CD4-positive, alpha-beta T cell treated with Interleukin-15 for 1 hour (primary cell): Measurements from ENCODE around the gene UNC5A.
A peak's percentile ranks its signal among the peaks of the same experiment; 100 is the strongest.

Experiments used
- DNase-seq: peaks from one replicate; pipeline ENCODE4 v3.0.0-alpha.2; 2020

UNC5A gene

GRCh38 chr5:176822041-176822792 is 11.9 kb downstream of the UNC5A start:
- DNase-seq, result no peak

DNA sequence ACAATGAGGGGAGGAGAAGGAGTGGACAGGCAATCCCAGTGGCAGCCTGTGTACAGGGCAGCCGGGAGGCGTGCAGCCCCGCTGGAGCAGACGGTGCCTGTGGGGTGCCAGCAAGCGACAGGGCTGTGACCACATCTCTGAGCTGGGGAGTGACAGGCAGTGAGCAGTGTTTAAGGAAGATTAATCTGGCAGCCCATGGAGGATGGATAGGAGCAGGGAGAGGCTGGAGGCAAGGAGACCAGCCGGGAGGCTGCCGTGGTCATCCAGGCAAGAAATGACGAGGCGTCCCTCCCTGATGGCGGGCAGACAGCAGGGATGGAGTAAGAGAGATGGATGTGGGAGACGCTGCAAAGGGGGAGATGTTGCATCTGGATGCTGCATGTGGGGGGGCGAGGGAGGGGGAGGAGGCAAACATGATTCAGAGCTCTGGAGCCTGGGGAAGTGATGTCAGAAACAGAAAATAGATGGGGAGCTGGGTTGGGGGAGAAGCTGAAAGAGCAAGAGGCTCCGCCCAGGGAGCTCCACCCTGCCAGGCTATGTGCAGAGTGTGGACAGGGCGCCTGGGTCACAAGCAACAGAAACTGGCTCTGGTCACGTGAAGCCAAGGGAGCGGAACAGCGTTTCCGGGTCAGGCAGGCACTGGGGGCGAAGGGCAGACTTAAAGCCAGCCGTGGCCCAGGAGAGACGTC is 12.6 kb downstream of the UNC5A start:
- no peak for DNase-seq

GRCh38 chr5:176823869-176824412 is 13.6 kb downstream of the UNC5A start:
- DNase-seq, result no peak

- no peak for DNase-seq
These were observed 14.2 kb downstream of the UNC5A start for GRCh38 chr5:176824604-176825003.

DNA sequence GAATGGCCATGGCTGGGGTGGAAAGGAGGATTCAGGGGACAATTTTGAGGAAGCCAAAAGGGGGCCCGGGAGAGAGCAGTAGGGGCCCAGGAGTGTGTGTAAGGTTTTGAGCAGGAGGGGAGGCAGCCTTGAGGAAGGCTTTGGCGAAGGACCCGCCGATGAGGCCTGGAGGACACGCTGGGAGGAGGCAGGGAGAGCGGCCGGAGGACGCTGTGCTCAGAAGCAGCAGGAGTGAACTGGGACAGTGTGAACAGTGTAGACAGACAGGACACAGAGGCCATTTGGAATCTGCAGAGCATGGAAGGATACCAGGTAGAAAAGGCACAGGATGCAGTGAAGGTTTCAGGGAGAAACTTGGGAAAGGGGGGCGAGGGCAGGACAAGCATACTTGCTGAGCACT is 14.9 kb downstream of the UNC5A start:
- no peak for DNase-seq

DNA sequence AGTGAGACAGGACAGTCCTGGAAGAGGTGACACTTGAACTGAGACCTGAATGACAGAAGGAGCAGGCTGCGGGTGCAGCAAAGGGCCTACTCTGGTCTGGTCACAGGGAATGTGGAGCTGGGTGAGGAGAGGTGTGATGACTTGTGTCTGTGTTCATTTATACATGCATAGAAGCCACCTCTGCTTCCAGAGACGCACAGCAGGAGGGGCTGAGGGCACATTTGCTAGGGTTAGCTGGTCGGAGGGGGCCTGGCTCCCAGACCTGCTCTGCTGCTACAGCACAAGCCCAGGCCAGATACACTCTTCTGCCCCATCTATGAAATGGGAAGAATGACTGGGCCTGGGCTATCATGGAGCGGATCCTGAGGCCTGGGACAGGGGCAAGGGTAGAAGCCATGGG is 15.6 kb downstream of the UNC5A start:
- no peak for DNase-seq

GRCh38 chr5:176827736-176828414 is 17.5 kb downstream of the UNC5A start:
- DNase-seq, result no peak

DNA sequence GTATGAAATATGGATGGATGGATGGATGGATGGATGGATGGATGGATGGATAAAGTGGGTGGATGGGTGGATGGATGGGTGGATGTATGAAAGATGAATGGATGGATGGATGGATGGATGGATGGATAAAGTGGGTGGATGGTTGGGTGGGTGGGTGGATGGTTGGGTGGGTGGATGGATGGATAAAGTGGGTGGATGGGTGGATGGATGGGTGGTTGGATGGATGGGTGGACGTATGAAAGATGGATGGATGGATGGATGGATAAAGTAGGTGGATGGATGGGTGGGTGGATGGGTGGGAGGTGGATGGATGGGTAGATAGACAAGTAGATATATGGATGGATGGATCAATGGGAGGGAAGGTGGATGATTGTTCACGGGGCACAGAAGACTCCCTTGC is 19.0 kb downstream of the UNC5A start:
- DNase-seq, result no peak

DNA sequence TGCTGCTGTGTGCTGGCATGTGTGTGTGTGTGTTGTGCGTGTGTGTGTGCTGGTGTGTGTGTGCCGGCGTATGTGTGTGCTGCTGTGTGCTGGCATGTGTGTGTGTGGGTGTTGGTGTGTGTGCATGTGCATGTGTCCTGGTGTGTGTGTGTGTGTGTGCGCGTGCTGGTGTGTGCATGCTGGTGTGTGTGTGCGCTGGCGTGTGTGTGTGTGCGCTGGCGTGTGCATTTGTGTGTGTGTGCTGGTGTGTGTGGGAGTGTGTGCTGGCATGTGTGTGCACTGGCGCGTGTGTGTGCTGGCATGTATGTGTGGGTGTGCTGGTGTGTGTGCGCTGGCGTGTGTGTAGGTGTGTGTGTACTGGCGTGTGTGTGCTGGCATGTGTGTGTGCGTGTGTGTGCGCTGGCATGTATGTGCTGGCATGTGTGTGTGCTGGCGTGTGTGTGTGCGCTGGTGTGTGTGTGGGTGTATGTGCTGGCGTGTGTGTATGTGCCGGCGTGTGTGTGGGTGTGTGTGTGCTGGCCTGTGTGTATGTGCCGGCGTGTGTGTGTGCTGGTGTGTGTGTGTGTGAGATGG is 20.1 kb downstream of the UNC5A start:
- DNase-seq, result no peak

DNA sequence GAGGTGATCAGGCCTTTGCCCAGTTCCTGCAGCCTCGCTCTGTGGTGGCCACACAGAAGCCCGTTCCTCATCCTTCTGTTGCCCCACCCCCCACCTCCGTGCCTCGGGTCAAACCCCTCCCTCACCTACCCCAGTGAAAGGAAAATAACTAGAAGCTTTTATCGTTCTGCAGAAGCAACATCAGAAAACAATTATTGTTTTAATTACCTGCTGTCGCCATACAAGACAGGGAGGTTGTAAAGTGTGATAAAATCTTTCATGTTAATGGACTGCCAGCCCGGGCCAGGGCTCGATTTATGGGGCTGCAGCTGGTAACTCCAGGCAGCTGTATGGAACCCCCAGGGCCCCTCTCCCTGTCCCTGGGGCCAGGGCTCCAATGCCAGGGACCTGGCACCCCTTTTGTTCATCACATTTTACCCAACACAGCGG is 20.6 kb downstream of the UNC5A start:
- DNase-seq, result no peak

GRCh38 chr5:176831425-176831824 is 21.1 kb downstream of the UNC5A start:
- no peak for DNase-seq

DNA sequence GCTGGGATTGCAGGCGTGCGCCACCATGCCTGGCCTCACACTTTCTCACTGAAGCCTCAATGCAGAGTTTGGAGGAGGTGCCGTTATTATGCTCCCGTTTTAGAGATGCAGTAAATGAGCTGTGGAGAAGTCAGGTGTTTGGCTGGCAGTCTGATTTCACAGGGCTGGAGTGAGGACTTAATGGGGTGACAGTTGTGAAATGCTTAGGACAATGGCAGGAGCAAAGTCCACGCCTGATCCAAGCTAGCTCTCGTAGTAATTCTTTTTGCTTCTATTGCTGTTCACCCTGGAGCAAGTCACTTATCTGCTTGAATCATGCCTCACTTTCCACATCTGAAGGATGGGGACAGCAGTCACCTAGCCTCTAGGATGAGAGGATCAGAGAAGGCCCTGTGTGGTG is 21.8 kb downstream of the UNC5A start:
- no peak for DNase-seq

GRCh38 chr5:176833286-176833685 is 22.9 kb downstream of the UNC5A start:
- no peak for DNase-seq

DNA sequence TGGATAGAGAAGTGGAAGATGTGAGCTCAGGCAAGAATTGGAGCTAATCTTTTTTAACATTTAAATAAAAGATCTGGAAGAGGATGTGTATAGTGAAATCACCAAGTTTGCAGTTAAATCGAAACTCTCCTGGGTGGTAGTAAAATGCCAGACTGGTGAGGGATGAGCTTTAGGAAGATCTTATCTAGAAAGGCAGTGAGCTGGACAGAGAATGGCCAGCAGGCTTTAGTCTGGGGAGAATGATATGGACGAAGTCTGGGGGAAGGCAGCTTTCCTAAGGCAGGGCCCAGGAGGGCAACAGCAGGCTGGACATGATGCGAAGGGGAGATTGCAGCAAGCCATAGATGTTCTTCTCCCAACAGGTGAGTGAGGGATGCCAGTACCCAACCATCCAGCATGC is 25.6 kb downstream of the UNC5A start:
- no peak for DNase-seq

DNA sequence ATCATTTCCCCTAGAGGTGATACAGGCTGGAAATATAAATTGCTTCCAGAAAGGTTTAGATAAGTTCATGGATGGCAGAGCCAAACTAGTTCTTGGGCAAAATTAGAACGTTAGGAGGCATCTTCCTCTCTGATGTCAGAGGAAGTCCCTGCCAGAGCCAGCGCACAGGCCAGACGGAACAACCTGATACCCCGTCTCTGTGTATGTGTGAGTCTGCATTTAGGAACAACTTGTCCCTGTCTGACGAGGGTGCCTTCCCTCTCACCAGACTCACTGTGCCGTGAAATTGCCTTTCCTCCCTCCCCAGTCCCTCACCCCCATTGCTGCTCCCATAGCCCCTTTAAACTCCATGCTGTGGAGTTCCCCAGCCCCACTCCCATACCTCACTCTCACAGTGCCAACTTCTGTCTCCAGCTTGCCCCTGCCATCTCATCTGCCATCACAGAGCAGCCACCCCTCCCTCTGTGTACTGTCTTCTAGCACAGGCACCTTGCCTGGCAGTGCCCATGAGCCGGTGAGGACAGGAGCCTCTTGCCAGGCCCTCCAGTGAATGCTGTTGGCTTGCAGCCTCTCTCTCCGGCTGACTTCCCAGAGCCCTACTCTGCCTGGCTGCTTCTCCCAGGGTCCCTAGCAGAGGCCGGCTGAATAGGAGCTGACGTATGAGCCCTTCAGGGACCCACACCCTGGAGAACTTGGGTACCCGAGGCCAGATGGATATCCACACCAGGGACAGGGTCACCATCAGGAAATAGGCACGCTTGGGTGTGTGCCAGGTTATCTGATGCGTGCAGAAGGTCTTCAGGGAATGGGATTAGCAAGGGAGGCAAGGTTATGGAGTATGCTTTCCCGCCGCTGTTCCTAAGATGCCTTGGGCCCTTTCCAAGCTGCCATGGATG is 26.7 kb downstream of the UNC5A start:
- no peak for DNase-seq

DNA sequence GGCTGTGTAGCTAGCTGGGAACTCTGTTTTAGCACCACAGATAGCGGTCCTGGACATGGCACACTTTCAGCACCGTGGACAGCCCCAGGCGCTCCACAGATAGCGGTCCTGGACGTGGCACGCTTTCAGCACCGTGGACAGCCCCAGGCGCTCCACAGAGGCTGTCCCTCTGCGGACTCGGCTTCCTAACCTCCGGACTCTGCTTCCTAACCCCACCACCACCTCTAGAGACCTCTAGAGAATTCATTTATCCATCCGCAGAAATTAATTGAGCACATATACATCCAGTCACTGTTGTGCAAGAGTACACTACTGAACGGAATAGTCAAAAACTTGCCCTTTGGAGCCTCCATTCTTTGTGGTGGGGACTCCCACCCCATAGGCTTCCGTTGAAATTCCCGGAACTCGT is 27.4 kb downstream of the UNC5A start:
- peak; percentile 60 for DNase-seq

GRCh38 chr5:176843673-176844072 is 33.3 kb downstream of the UNC5A start:
- DNase-seq, result no peak

DNA sequence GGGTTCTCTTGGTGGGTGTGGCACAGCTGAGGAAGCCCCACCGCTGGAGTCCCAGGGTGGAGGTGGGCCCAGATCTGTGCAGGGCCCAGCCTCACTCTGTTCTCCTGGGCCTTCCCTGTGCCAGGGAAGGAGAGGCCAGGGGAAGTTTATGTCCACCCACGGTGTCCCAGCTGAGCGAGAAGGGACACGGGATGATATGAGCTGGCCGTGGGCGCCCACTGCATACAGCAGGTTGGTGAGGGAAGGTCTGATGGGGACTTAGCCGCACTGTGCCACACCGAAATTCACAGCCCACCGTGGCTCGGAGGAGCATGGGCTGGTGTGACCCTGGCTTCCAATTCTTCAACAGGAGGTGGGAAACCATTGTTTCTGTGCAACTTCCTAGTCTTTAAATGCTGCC is 33.9 kb downstream of the UNC5A start:
- DNase-seq, result no peak

DNA sequence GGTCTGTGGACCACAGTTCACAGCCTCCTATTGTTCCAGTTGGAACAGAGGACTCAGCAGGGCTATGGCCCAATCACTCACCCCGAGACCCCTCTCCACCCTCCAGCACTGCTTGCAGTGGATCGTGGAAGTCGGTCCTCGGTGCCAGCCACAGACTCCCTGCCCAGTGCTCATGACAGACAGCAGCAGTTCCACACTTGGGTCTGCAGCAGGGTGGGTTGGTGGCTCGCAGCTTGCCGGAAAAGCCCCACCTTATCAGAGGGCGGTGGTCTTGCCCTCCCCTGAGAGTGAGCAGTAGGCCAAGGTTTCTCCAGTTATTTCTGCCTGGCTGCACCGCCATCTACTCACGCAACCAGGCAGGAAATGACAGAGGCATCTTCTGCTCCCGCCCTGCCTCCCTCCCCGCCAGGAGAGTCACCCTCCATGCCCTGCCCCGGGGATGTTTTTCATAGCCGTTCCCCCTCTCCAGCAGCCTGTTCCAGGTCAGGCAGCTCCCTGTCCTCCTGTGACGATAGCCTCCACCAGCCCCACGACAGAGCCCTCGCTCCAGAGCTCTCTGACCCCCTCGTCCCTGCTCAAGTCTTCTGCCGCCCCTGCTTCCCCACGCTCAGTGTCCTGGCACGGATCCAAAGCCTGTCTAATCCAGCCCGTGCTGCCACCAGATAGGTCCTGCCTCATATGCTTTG is 34.5 kb downstream of the UNC5A start:
- DNase-seq, result no peak

- DNase-seq, result no peak
These were observed 35.0 kb downstream of the UNC5A start for GRCh38 chr5:176845392-176845713.

GRCh38 chr5:176846335-176847140 is 36.2 kb downstream of the UNC5A start:
- no peak for DNase-seq
